Measurements from ENCODE around the gene ADGRG7.

The ADGRG7 gene

GRCh38 chr3:100611221-100611620 is 1.8 kb downstream of the ADGRG7 start:
- no peak overlapping the region for H3K27ac ChIP-seq
- no peak overlapping the region for H3K4me3 ChIP-seq
- no peak for DNase-seq
- intact Hi-C loops (cut with DNase I; ENCODE audit: low total_unique reads): no loop called here
- no peaks in the 10 kb centered on the region for H3K36me3 ChIP-seq
- TF ChIP-seq, protein P1, sequence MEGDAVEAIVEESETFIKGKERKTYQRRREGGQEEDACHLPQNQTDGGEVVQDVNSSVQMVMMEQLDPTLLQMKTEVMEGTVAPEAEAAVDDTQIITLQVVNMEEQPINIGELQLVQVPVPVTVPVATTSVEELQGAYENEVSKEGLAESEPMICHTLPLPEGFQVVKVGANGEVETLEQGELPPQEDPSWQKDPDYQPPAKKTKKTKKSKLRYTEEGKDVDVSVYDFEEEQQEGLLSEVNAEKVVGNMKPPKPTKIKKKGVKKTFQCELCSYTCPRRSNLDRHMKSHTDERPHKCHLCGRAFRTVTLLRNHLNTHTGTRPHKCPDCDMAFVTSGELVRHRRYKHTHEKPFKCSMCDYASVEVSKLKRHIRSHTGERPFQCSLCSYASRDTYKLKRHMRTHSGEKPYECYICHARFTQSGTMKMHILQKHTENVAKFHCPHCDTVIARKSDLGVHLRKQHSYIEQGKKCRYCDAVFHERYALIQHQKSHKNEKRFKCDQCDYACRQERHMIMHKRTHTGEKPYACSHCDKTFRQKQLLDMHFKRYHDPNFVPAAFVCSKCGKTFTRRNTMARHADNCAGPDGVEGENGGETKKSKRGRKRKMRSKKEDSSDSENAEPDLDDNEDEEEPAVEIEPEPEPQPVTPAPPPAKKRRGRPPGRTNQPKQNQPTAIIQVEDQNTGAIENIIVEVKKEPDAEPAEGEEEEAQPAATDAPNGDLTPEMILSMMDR (IDR thresholded peaks at IDR 0.05): no peak
- H3K9me3 ChIP-seq: no peaks in the 10 kb centered on the region
- H3K4me1 ChIP-seq: peaks cover 0 to 10% (median 2%) of the 10 kb centered on the region in 4 donors
- peaks cover 0 to 5% of the 10 kb centered on the region in 2 donors for H3K27me3 ChIP-seq

DNA sequence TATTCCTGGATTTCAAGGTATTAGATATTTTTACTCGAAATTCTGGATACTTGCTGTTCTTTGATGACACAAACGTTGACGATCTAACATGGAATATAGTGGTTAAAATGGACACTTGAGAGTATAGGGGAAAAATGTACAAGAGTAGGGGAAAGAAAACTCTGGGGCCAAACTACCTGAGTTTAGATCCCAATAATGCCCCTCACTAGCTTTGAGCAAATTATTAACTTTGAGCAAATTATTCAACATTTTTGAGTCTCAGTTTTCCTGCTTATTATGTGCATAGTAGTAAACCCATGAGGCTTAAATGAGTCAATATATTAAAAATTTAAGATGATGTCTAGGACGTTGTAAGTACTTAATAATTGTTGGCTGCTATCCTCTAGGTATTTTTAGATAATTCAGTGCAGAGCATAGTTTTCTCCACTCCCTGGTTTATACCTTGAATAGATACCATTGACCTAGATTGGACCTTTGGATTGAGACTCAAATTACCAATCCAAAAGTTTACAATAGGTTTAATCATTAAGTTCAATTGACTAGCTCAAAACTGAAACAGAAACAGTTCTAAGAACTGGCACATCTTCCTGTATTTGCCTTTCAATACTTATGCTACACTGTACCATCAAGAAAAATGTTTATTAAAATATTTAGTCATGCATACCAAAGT is 4.5 kb downstream of the ADGRG7 start:
- no peaks in the 10 kb centered on the region for H3K9me3 ChIP-seq
- peaks cover 0 to 15% (median 2%) of the 10 kb centered on the region in 4 donors for H3K4me1 ChIP-seq
- intact Hi-C loops (cut with DNase I; ENCODE audit: low total_unique reads): no loop called here
- no peak for DNase-seq
- no peak overlapping the region for H3K27ac ChIP-seq
- H3K4me3 ChIP-seq: no peak overlapping the region
- peaks cover 0 to 5% of the 10 kb centered on the region in 2 donors for H3K27me3 ChIP-seq
- no peaks in the 10 kb centered on the region for H3K36me3 ChIP-seq
- TF ChIP-seq, protein P1 (IDR thresholded peaks at IDR 0.05): no peak

GRCh38 chr3:100614941-100615340 is 5.5 kb downstream of the ADGRG7 start:
- Histone ChIP-seq H3K36me3 (no peaks in the 10 kb centered on the region), H3K27me3 (no peaks in the 10 kb centered on the region), H3K9me3 (no peaks in the 10 kb centered on the region), H3K27ac (no peak overlapping the region), H3K4me3 (no peak overlapping the region), H3K4me1 (peaks cover 0 to 15% (median 2%) of the 10 kb centered on the region in 4 donors)
- DNase-seq: no peak
- intact Hi-C loops (cut with DNase I; ENCODE audit: low total_unique reads): no loop called here
- TF ChIP-seq, protein P1 (IDR thresholded peaks at IDR 0.05): no peak

DNA sequence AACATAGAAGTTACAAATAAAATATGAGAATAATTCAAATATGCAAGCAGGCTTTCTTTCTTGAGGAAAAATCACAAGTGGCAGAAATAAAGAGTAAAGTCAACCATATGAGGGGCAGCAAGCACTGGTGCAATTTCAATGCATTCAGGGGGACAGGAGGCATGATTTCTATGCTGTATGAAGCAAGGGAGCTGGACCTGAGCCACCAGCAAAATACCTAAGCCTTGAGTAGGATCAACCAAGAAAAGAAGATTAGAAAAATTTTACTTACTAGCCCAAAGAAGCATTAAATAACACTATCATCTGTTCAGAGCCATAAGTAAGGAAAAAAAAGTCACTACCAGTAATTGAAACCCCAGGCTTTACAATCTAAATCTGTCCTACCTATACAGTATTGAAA is 6.3 kb downstream of the ADGRG7 start:
- intact Hi-C loops (cut with DNase I; ENCODE audit: low total_unique reads): no loop called here
- Histone ChIP-seq H3K4me3 (no peak overlapping the region), H3K4me1 (peaks cover 0 to 15% (median 2%) of the 10 kb centered on the region in 4 donors), H3K9me3 (no peaks in the 10 kb centered on the region), H3K27me3 (no peaks in the 10 kb centered on the region), H3K36me3 (no peaks in the 10 kb centered on the region), H3K27ac (no peak overlapping the region)
- TF ChIP-seq, protein P1 (IDR thresholded peaks at IDR 0.05): no peak
- no peak for DNase-seq

DNA sequence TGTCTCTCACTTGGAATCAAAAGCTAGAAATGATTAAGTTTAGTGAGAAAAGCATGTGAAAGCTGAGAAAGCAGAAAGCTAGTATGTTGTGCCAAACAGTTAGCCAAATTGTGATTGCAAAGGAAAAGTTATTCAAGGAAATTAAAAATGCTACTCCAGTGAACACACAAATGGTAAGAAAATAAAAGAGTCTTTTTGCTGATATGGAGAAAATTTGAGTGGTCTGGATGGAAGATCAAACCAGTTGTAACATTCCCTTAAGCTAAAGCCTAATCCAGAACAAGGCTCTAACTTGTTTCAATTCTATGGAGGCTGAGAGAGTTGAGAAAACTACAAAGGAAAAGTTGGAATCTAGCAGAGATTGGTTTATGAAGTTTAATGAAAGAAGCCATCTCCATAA is 11.8 kb downstream of the ADGRG7 start:
- intact Hi-C loops (cut with DNase I; ENCODE audit: low total_unique reads): no loop called here
- TF ChIP-seq, protein P1 (IDR thresholded peaks at IDR 0.05): no peak
- no peak overlapping the region for H3K4me3 ChIP-seq
- DNase-seq: no peak
- no peak overlapping the region for H3K27ac ChIP-seq
- peaks cover 0 to 5% (median 0%) of the 10 kb centered on the region in 4 donors for H3K4me1 ChIP-seq
- no peaks in the 10 kb centered on the region for H3K27me3 ChIP-seq
- H3K36me3 ChIP-seq: no peaks in the 10 kb centered on the region
- peaks cover 0 to 8% (median 2%) of the 10 kb centered on the region in 3 donors for H3K9me3 ChIP-seq

Measured in tibial artery (tissue), 4 donors.